Heart left ventricle (tissue), 16 donors: ENCODE measurements around the gene VAMP1. TPM values are rescaled to one million over a fixed set of nuclear protein-coding genes. Genes with fewer than 3 reads are reported as not detected.

Experiments
- ATAC-seq, 4 donors: fragments of 200-7000 bp; cut with Tn5 transposase; one replicate each; pipeline ENCODE4 v1.9.1; 2020 to 2022; ENCODE audit warnings: moderate library complexity in 4 of 4, mild to moderate bottlenecking in 3 of 4, moderate number of reproducible peaks in 1 of 4
- DNase-seq, 5 donors: peaks; one replicate each; pipeline ENCODE4 v3.0.0-alpha.2; 2020
- H3K27ac ChIP-seq, 12 donors: fragments of 200-600 bp; sonication (generic) in 4 of 12; one replicate each; pipeline versions ENCODE4 v1.5.0 to v1.8.0; 2016 to 2022; ENCODE audit warnings: mild to moderate bottlenecking in 2 of 12
- H3K27me3 ChIP-seq, 9 donors: fragments of 200-600 bp; sonication (generic) in 2 of 9; one replicate each; pipeline versions ENCODE4 v1.5.1 to v1.8.0; 2016 to 2022; ENCODE audit warnings: mild to moderate bottlenecking in 3 of 9
- H3K36me3 ChIP-seq, 9 donors: fragments of 200-600 bp; sonication (generic) in 2 of 9; one replicate each; pipeline versions ENCODE4 v1.5.0 to v1.8.0; 2018 to 2022; ENCODE audit warnings: mild to moderate bottlenecking in 2 of 9
- H3K4me1 ChIP-seq, 12 donors: fragments of 200-600 bp; sonication (generic) in 4 of 12; one replicate each; pipeline versions ENCODE4 v1.5.0 to v1.8.0; 2016 to 2022; ENCODE audit warnings: mild to moderate bottlenecking in 3 of 12
- H3K4me3 ChIP-seq, 12 donors: fragments of 200-600 bp; sonication (generic) in 4 of 12; one replicate each; pipeline versions ENCODE4 v1.5.0 to v1.8.0; 2017 to 2022; ENCODE audit warnings: mild to moderate bottlenecking in 9 of 12, moderate library complexity in 4 of 12
- H3K9me3 ChIP-seq, 12 donors: fragments of 200-600 bp; sonication (generic) in 4 of 12; one replicate each; pipeline versions ENCODE4 v1.5.0 to v1.8.0; 2016 to 2022; ENCODE audit warnings: mild to moderate bottlenecking in 1 of 12
- POLR2A ChIP-seq, 2 donors: fragments of 450-650 bp; IDR thresholded peaks; one replicate each; pipeline ENCODE4 v1.6.1; 2017; ENCODE audit warnings: antibody characterized with exemption in 2 of 2, mild to moderate bottlenecking in 2 of 2, moderate library complexity in 2 of 2
- WGBS, 4 donors: extraction: QIAGEN DNeasy Blood & Tissue Kit in 2 of 4; methylation state at CpG; one replicate each; pipeline versions ENCODE4 v1.1.5 to v1.1.7; 2013 to 2018; 5-methylcytosine and 5-hydroxymethylcytosine counted together
- intact Hi-C, 10 donors: fragments of 100-400 bp; cut with DNase I; formaldehyde crosslinking; loops; one replicate each; pipeline versions ENCODE4 v1.11.1 to v1.14.2; 2022
- long read RNA-seq, 3 donors: library from polyadenylated mRNA; unstranded; transcript quantifications; one replicate each; pipeline ENCODE4 v2.0.0, GENCODE V29; 2020 to 2021
- polyA plus RNA-seq, 2 donors: library from polyadenylated mRNA; stranded (reverse); fragments of 200-250 nt; gene quantifications; one replicate each; pipeline ENCODE4 v1.2.3, GENCODE V29; 2013
- total RNA-seq, 9 donors: library from RNA; depleted of rRNA in 2 of 9; stranded (reverse); fragments of >200 nt in 2 of 9; fragmentation: NEBNext Ultra II Directional in 3 of 9; extraction: Animal tissue kit (Norgen Biotek cat#: 25700) in 3 of 9; gene quantifications; one replicate each; pipeline versions ENCODE4 v1.1.0 to v1.2.4, GENCODE V29; 2016 to 2023
- TF ChIP-seq, protein P1 (sequence below), 12 donors: fragments of 200-600 bp; sonication (generic) in 4 of 12; IDR thresholded peaks; one replicate each; pipeline versions ENCODE4 v1.5.0 to v1.8.0; 2018 to 2022; ENCODE audit warnings: antibody characterized with exemption in 12 of 12, mild to moderate bottlenecking in 5 of 12
- donor health status: ischemic (EF 13 %, LVEDD 7.1; RV severe dilation, severe dysfunction).
- donor health status: healthy with polysubstance abuse.
- donor health status: DM: no; HTN: yes; CAD: no.
- donor health status: DM: no; HTN: no; CAD: no.
- donor health status: ischemic (EF 25% LVEDD 6.9; RV normal size, moderate dysfunction).
- donor health status: ischemic (EF 25% LVEDD 5.7; RV mildly dilated, moderate dysfunction).
- donor health status: healthy.
- donor health status: DM: yes; HTN: yes; CAD: no.
- donor health status: ischemic (EF 35%, LVEDD 5.7; RV mildly dilated, moderate dysfunction).
- donor health status: nonischemic (EF 11% LVEDD 7.7; RV severe dilation, severe dysfunction).
- donor health status: DM: yes; HTN: yes; CAD: no.
- donor health status: PGD.
- donor health status: ischemic (EF 29% LVEDD 5.4; RV normal size, mild dysfunction).
- donor health status: nonischemic (EF 23%, LVEDD 6.1; RV moderate dilation, normal function).

VAMP1 gene, protein sequence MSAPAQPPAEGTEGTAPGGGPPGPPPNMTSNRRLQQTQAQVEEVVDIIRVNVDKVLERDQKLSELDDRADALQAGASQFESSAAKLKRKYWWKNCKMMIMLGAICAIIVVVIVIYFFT
- total RNA-seq, result 1 to 10 TPM; 2.1 to 8.3 (median 3.4) TPM
- polyA plus RNA-seq, result 1 to 10 TPM; 2.7 to 6.2 TPM
- long read RNA-seq, donor 1, partial matches to known transcripts, result 0 of 5 reads
- long read RNA-seq, donor 1, other reads (novel, unspliced or antisense), result 4 of 5 reads
- long read RNA-seq, donor 2, partial matches to known transcripts, result 1 of 6 reads
- long read RNA-seq, donor 2, other reads (novel, unspliced or antisense), result 1 of 6 reads
- long read RNA-seq, donor 3, partial matches to known transcripts, result 0 of 2 reads
- long read RNA-seq, donor 3, other reads (novel, unspliced or antisense), result 1 of 2 reads

DNA sequence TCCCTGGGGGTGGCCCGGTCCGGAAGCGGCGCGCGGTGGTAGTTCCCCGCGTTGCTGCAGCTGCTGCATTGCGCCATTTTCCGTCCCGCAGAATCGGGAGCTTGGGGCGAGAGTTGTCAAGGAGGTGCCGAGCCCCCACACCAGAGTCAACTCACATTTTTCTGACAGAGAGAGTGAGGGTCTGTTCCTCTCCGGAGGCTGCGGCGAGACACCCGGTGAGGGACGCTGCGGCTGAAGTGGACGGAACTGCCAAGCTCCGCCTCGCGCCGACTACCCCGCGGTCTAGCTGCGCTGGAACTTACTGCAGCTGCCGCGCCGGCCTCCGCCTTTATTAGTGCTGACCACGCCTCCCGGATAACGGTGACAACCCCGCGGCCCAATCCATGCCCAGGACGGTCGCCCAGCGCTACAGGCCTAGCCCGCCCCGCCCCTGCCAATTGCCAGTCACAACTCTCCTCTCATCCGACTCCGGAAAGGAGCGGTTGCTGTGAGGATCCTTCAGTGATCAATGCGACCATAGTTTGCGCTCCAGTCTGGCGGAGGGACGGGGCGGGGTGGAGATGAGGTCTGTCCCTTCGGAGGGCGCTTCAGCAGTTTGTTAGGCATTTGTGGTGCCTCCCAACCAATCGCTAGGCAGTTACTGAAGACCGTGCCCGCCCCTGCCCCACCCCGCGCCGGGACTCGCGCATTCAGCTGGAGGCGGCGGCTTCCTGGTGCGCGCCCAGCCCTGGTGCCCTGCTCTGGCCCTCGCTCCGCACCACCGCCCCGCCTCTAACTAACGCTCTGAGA lies at the start of gene VAMP1:
TSS of gene VAMP1 (minus strand) at position 303 of the 789 bp plus-strand sequence. CDS start at position 157, 146 bp downstream.
- Histone ChIP-seq H3K4me3 (peak within 1 kb of the TSS; percentile 44 to 86 (median 71)), H3K36me3 (peaks cover 0 to 17% (median 6%) of the 10 kb centered on the region in 9 donors), H3K27me3 (no peaks in the 10 kb centered on the region), H3K9me3 (no peaks in the 10 kb centered on the region), H3K27ac (peak within 1 kb of the TSS; percentile 25 to 91 (median 84)), H3K4me1 (peaks cover 0 to 43% (median 19%) of the 10 kb centered on the region in 12 donors)
- ATAC-seq (peak; percentile 97 to 99 (median 98)), DNase-seq (peak; percentile 98 to 99 (median 98))
- intact Hi-C loops, result loop anchor here in 4 of 10 donors (1.0 to 5.0 kb wide), 6 partner anchors 18 to 67 kb away; partner anchors contain the start of genes MRPL51 (in 2 of the 4), GAPDH (in 1 of the 4) and TAPBPL (in 1 of the 4)
- TF ChIP-seq, protein P1, sequence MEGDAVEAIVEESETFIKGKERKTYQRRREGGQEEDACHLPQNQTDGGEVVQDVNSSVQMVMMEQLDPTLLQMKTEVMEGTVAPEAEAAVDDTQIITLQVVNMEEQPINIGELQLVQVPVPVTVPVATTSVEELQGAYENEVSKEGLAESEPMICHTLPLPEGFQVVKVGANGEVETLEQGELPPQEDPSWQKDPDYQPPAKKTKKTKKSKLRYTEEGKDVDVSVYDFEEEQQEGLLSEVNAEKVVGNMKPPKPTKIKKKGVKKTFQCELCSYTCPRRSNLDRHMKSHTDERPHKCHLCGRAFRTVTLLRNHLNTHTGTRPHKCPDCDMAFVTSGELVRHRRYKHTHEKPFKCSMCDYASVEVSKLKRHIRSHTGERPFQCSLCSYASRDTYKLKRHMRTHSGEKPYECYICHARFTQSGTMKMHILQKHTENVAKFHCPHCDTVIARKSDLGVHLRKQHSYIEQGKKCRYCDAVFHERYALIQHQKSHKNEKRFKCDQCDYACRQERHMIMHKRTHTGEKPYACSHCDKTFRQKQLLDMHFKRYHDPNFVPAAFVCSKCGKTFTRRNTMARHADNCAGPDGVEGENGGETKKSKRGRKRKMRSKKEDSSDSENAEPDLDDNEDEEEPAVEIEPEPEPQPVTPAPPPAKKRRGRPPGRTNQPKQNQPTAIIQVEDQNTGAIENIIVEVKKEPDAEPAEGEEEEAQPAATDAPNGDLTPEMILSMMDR (IDR thresholded peaks at IDR 0.05), result peak in 1 of 12 donors; percentile 2
- peak; percentile 97 to 100 for TF ChIP-seq POLR2A (IDR thresholded peaks at IDR 0.05)
- 0 to 2% (median 0%) methylated on average over 15 to 69 of the region's 69 CpGs for WGBS, 4 donors

DNA sequence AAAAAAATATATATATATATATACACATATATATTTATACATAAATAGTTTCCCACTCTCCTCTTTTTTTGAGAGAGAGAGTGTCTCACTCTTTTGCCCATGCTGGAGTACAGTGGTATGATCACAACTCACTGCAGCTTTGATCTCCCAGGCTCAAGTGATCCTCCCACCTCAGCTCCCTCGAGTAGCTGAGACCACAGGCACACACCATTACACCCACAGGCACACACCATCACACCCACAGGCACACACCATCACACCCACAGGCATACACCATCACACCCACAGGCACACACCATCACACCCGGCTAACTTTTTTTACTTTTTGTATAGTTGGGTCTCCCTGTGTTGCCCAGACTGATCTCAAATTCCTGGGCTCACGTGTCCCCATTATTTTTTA lies 49.7 kb upstream of the VAMP1 start:
- intact Hi-C loops, result no loop called here
- WGBS, 4 donors, result 81 to 87% (median 85%) methylated on average over 3 of the region's 3 CpGs

DNA sequence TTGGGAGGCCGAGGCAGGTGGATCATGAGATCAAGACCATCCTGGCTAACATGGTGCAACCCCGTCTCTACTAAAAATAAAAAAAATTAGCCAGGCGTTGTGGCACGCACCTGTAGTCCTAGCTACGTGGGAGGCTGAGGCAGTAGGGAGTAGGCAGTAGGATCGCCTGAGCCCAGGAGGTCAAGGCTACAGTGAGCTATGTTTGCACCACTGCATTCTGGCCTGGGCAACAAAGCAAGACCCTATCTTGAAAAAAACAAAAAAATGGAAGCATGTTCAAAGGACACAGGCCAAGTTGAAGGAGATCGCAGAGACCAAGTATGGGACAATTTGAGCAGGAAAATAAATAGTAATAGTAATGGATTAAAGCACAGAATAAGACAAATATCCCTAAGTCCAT lies 37.6 kb upstream of the VAMP1 start:
- ATAC-seq, result no peak
- Histone ChIP-seq H3K36me3 (peaks cover 0 to 63% (median 43%) of the 10 kb centered on the region in 9 donors), H3K27me3 (no peaks in the 10 kb centered on the region), H3K4me3 (no peak overlapping the region), H3K9me3 (no peaks in the 10 kb centered on the region), H3K4me1 (peaks cover 0 to 9% (median 0%) of the 10 kb centered on the region in 12 donors), H3K27ac (peak overlapping the region in 1 of 12 donors; percentile 43)
- intact Hi-C loops, result no loop called here
- 81 to 85% (median 82%) methylated on average over 7 of the region's 7 CpGs for WGBS, 4 donors
- DNase-seq, result no peak
- no peak for TF ChIP-seq POLR2A (IDR thresholded peaks at IDR 0.05)
- TF ChIP-seq, protein P1 (IDR thresholded peaks at IDR 0.05), result no peak

More for the DNA sequence above, 49.7 kb upstream of the VAMP1 start:
- H3K27me3 ChIP-seq, result no peaks in the 10 kb centered on the region
- DNase-seq, result no peak
- H3K4me3 ChIP-seq, result no peak overlapping the region
- H3K9me3 ChIP-seq, result no peaks in the 10 kb centered on the region
- H3K4me1 ChIP-seq, result no peaks in the 10 kb centered on the region
- H3K27ac ChIP-seq, result no peak overlapping the region
- no peak for ATAC-seq
- H3K36me3 ChIP-seq, result peaks cover 0 to 100% (median 91%) of the 10 kb centered on the region in 9 donors
- TF ChIP-seq, protein P1 (IDR thresholded peaks at IDR 0.05), result no peak
- TF ChIP-seq POLR2A (IDR thresholded peaks at IDR 0.05), result no peak
